PC-3 (cell line): ENCODE results near the gene RNF113B. TPM values are rescaled to one million over a fixed set of nuclear protein-coding genes. Genes with fewer than 3 reads are reported as not detected.

ENCODE experiments used
- ATAC-seq: fragments of 200-7000 bp; cut with Tn5 transposase; 2 replicates; pipeline ENCODE4 v1.9.1; 2020; ENCODE audit warnings: mild to moderate bottlenecking, moderate library complexity
- BruUV-seq: library from RNA; stranded (reverse); fragments of 400-500 nt; replicated peaks from 2 replicates; lab custom pipeline; 2021; lab: Mats Ljungman, UMichigan
- CTCF ChIA-PET: fragments of 300-600 bp; sonication (Branson Sonifier 250); formaldehyde crosslinking; loops from one replicate; lab custom pipeline; 2022; ENCODE audit warnings: antibody characterized with exemption; lab: Charles Lee
- POLR2A ChIA-PET: fragments of 300-600 bp; sonication (Branson Sonifier 250); formaldehyde crosslinking; loops from one replicate; lab custom pipeline; 2022; ENCODE audit warnings: antibody characterized with exemption; ENCODE audit not compliant: unreplicated experiment; lab: Charles Lee
- DNase-seq: peaks from one replicate; pipeline ENCODE4 v3.0.0-alpha.2; 2015
- H2AFZ ChIP-seq: fragments of 300-600 bp; sonication (generic); 2 replicates; pipeline ENCODE4 v1.6.0; 2016; ENCODE audit warnings: antibody characterized with exemption, low read length
- H3F3A ChIP-seq: fragments of 300-600 bp; sonication (generic); one replicate; pipeline ENCODE4 v1.6.0; 2017; ENCODE audit warnings: antibody characterized with exemption, low read length, control low read depth, mild to moderate bottlenecking; ENCODE audit not compliant: unreplicated experiment
- H3K27ac ChIP-seq: fragments of 300-600 bp; sonication (generic); 2 replicates; pipeline ENCODE4 v1.5.1; 2016; ENCODE audit warnings: mild to moderate bottlenecking, low read length
- H3K27me3 ChIP-seq: fragments of 300-600 bp; sonication (generic); 2 replicates; pipeline ENCODE4 v1.6.1; 2016; ENCODE audit warnings: low read length, mixed read lengths
- H3K36me3 ChIP-seq: fragments of 300-600 bp; sonication (generic); 2 replicates; pipeline ENCODE4 v1.6.1; 2016; ENCODE audit warnings: low read depth, mixed run types, low read length, mixed read lengths
- H3K4me1 ChIP-seq: fragments of 300-600 bp; sonication (generic); 2 replicates; pipeline ENCODE4 v1.5.1; 2016; ENCODE audit warnings: low read length; ENCODE audit not compliant: insufficient read depth
- H3K4me2 ChIP-seq: fragments of 300-600 bp; sonication (generic); 2 replicates; pipeline ENCODE4 v1.6.0; 2016; ENCODE audit warnings: low read length
- H3K4me3 ChIP-seq: fragments of 300-600 bp; sonication (generic); 2 replicates; pipeline ENCODE4 v1.5.1; 2016; ENCODE audit warnings: mild to moderate bottlenecking, low read length, mixed read lengths
- H3K79me2 ChIP-seq: fragments of 300-600 bp; sonication (generic); 2 replicates; pipeline ENCODE4 v1.6.1; 2017; ENCODE audit warnings: low read length, mixed read lengths
- H3K9ac ChIP-seq: fragments of 300-600 bp; sonication (generic); 2 replicates; pipeline ENCODE4 v1.6.0; 2016; ENCODE audit warnings: mild to moderate bottlenecking, low read length
- H3K9me2 ChIP-seq: fragments of 300-600 bp; sonication (generic); replicated peaks from 2 replicates; pipeline ENCODE4 v1.6.1; 2016; ENCODE audit warnings: mixed run types, low read length, mixed read lengths
- H3K9me3 ChIP-seq: fragments of 300-600 bp; sonication (generic); 2 replicates; pipeline ENCODE4 v1.6.1; 2016; ENCODE audit warnings: low read length, mixed read lengths
- H4K20me1 ChIP-seq: fragments of 300-600 bp; sonication (generic); 2 replicates; pipeline ENCODE4 v1.6.1; 2016; ENCODE audit warnings: low read length, mixed read lengths
- EZH2 ChIP-seq: fragments of 300-600 bp; sonication (generic); IDR thresholded peaks from one replicate; pipeline ENCODE4 v1.6.1; 2017; ENCODE audit warnings: antibody characterized with exemption, mild to moderate bottlenecking, low read length; ENCODE audit not compliant: unreplicated experiment
- EZH2phosphoT487 ChIP-seq: fragments of 300-600 bp; sonication (generic); IDR thresholded peaks from 2 replicates; pipeline ENCODE4 v1.6.1; 2018; ENCODE audit warnings: mild to moderate bottlenecking, antibody characterized with exemption, low read length, borderline replicate concordance
- intact Hi-C: fragments of 100-400 bp; cut with micrococcal nuclease; formaldehyde crosslinking; loops from 2 replicates; pipeline ENCODE4 v1.9.0; 2023
- total RNA-seq: library from RNA; depleted of rRNA; stranded (reverse); fragments of >200 nt; gene quantifications from 2 replicates; pipeline ENCODE4 v1.2.3, GENCODE V29; 2014
- TF ChIP-seq, protein P1 (sequence below): fragments of 300-600 bp; sonication (generic); conservative IDR thresholded peaks from 2 replicates; pipeline ENCODE4 v1.5.1; 2017; ENCODE audit warnings: antibody characterized with exemption, low read depth, mild to moderate bottlenecking, low read length

The RNF113B gene
- total RNA-seq, 1 experiment from 2014 or later: not detected

DNA sequence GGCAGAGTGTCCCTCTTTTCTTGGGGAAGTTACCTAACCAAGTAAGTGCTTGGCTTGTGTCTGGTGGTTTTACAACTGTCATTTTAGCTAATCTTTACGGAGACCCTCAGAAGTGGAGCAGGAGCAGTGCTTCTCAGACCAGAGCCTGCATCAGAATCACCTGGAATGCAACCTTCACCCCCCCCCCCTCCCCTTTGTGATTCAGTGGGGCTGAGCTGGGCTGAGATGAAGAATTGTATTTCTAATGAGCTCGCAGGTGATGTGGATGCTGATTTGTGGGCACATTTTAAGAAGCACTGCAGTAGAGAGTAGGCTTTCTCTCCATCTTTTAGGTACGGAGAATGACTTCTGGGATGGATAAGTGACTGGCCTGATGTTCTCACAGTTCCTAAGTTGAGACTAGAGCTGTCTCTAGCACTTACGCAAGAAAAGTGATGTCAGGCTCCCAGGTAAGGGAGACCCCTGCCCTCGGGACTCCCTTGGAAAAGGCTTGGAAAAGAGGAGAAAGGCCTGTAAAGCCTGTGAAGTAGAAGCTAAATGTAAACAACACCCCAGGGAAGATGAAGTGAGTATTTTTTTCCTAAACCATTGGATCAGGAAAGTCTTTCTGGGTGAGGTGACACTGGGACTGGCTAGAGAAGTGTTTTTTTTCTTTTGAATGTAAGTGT, 23.3 kb upstream of the RNF113B start:
- Histone ChIP-seq H3K9ac (no peak overlapping the region), H3K79me2 (no peaks in the 10 kb centered on the region), H3K27me3 (no peaks in the 10 kb centered on the region), H3F3A (no peaks in the 10 kb centered on the region), H3K9me3 (no peaks in the 10 kb centered on the region), H3K27ac (no peak overlapping the region), H4K20me1 (no peaks in the 10 kb centered on the region), H3K9me2 (no peaks in the 10 kb centered on the region), H3K36me3 (no peaks in the 10 kb centered on the region; the same call in 1 of the 2 replicates), H3K4me3 (no peak overlapping the region), H3K4me1 (no peaks in the 10 kb centered on the region), H2AFZ (no peak overlapping the region), H3K4me2 (no peak overlapping the region)
- DNase-seq: no peak
- TF ChIP-seq EZH2 (no peak), EZH2phosphoT487 (no peak)
- TF ChIP-seq, protein P1, sequence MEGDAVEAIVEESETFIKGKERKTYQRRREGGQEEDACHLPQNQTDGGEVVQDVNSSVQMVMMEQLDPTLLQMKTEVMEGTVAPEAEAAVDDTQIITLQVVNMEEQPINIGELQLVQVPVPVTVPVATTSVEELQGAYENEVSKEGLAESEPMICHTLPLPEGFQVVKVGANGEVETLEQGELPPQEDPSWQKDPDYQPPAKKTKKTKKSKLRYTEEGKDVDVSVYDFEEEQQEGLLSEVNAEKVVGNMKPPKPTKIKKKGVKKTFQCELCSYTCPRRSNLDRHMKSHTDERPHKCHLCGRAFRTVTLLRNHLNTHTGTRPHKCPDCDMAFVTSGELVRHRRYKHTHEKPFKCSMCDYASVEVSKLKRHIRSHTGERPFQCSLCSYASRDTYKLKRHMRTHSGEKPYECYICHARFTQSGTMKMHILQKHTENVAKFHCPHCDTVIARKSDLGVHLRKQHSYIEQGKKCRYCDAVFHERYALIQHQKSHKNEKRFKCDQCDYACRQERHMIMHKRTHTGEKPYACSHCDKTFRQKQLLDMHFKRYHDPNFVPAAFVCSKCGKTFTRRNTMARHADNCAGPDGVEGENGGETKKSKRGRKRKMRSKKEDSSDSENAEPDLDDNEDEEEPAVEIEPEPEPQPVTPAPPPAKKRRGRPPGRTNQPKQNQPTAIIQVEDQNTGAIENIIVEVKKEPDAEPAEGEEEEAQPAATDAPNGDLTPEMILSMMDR: no peak
- intact Hi-C loops: no loop called here
- BruUV-seq: no TSS peak
- no peak for ATAC-seq
- ChIA-PET POLR2A (no interaction called here), CTCF (no interaction called here)

DNA sequence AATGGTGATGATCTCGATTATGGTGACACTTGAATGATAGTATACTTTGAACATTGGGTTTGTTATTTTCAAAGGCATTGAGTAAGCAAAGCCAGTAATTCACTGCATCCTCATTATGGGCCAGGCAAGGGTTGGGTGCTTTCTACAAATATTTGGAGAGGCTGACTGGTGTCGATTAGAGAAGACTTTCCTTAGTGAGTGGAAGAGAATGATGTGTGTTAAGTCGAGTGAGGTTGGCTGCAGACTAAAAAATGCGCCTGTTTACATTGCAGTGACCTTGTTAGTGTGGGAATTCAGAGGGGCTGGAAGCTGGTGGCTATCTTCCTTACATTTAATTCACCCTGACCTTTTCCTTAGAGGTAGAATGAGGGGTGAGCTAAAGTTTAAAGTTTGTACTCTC, 22.4 kb upstream of the RNF113B start:
- POLR2A ChIA-PET: no interaction called here

DNA sequence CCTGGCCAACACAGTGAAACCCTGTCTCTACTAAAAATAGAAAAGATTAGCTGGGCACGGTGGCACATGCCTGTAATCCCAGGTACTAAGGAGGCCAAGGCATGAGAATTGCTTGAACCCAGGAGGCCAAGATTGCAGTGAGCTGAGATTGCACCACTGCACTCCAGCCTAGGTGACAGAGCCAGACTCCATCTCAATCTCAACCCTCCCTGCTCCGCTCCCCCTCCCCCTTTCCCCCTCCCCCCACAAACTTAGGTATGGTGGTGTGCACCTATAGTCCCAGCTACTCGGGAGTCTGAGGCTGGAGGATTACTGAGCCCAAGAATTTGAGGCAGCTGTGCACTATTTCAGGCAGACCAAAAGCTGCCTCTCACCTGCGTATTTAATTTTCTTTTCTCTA, 21.6 kb upstream of the RNF113B start:
- H3K27me3 ChIP-seq: no peaks in the 10 kb centered on the region
- no peak overlapping the region for H3K27ac ChIP-seq
- no peaks in the 10 kb centered on the region for H3K9me3 ChIP-seq
- intact Hi-C loops: no loop called here
- CTCF ChIA-PET: no interaction called here
- TF ChIP-seq EZH2phosphoT487 (no peak), EZH2 (no peak)
- TF ChIP-seq, protein P1: no peak
- H3K9ac ChIP-seq: no peak overlapping the region
- no peaks in the 10 kb centered on the region for H4K20me1 ChIP-seq
- H3K4me3 ChIP-seq: no peak overlapping the region
- H3K9me2 ChIP-seq: no peaks in the 10 kb centered on the region
- no peak overlapping the region for H3K4me2 ChIP-seq
- no peaks in the 10 kb centered on the region for H3K4me1 ChIP-seq
- no TSS peak for BruUV-seq
- ATAC-seq (no peak), DNase-seq (no peak)
- POLR2A ChIA-PET: no interaction called here
- H3K79me2 ChIP-seq: no peaks in the 10 kb centered on the region
- H2AFZ ChIP-seq: no peak overlapping the region
- H3F3A ChIP-seq: no peaks in the 10 kb centered on the region
- H3K36me3 ChIP-seq: no peaks in the 10 kb centered on the region; the same call in 1 of the 2 replicates

More for the DNA sequence above, 22.4 kb upstream of the RNF113B start:
- no peaks in the 10 kb centered on the region for H4K20me1 ChIP-seq
- TF ChIP-seq EZH2phosphoT487 (no peak), EZH2 (no peak)
- TF ChIP-seq, protein P1: no peak
- H3F3A ChIP-seq: no peaks in the 10 kb centered on the region
- H3K4me1 ChIP-seq: no peaks in the 10 kb centered on the region
- DNase-seq (no peak), ATAC-seq (no peak)
- no peak overlapping the region for H3K4me3 ChIP-seq
- no peaks in the 10 kb centered on the region for H3K9me2 ChIP-seq
- no TSS peak for BruUV-seq
- CTCF ChIA-PET: no interaction called here
- no peak overlapping the region for H2AFZ ChIP-seq
- H3K9ac ChIP-seq: no peak overlapping the region
- intact Hi-C loops: no loop called here
- no peak overlapping the region for H3K27ac ChIP-seq
- no peak overlapping the region for H3K4me2 ChIP-seq
- H3K36me3 ChIP-seq: no peaks in the 10 kb centered on the region; the same call in 1 of the 2 replicates
- no peaks in the 10 kb centered on the region for H3K9me3 ChIP-seq
- no peaks in the 10 kb centered on the region for H3K79me2 ChIP-seq
- H3K27me3 ChIP-seq: no peaks in the 10 kb centered on the region
